Neural progenitor cell (in vitro differentiated cells): ENCODE results near the gene PSMD11. TPM values are rescaled to one million over a fixed set of nuclear protein-coding genes. Genes with fewer than 3 reads are reported as not detected.

Experiments
- DNase-seq: peaks from one replicate; pipeline ENCODE4 v3.0.0-alpha.2; 2016; ENCODE audit warnings: low spot score
- H2AFZ ChIP-seq: fragments of 200-600 bp; sonication (generic); replicated peaks from 2 replicates; pipeline ENCODE4 v1.6.1; 2016; ENCODE audit warnings: antibody characterized with exemption
- H3F3A ChIP-seq: fragments of 200-600 bp; sonication (generic); 2 replicates; pipeline ENCODE4 v1.6.1; 2016; ENCODE audit warnings: antibody characterized with exemption, low read depth
- H3K27ac ChIP-seq: fragments of 200-600 bp; sonication (generic); 2 replicates; pipeline ENCODE4 v1.5.1; 2016; ENCODE audit warnings: mild to moderate bottlenecking
- H3K27me3 ChIP-seq: fragments of 200-600 bp; sonication (generic); 2 replicates; pipeline ENCODE4 v1.6.1; 2016; ENCODE audit warnings: mild to moderate bottlenecking, moderate library complexity
- H3K36me3 ChIP-seq: fragments of 200-600 bp; sonication (generic); 2 replicates; pipeline ENCODE4 v1.5.1; 2016
- H3K4me1 ChIP-seq: fragments of 200-600 bp; sonication (generic); 2 replicates; pipeline ENCODE4 v1.6.1; 2016; ENCODE audit warnings: mixed run types
- H3K4me2 ChIP-seq: fragments of 200-600 bp; sonication (generic); 2 replicates; pipeline ENCODE4 v1.6.1; 2016
- H3K4me3 ChIP-seq: fragments of 200-600 bp; sonication (generic); 2 replicates; pipeline ENCODE4 v1.5.1; 2016
- H3K79me2 ChIP-seq: fragments of 200-600 bp; sonication (generic); 2 replicates; pipeline ENCODE4 v1.6.1; 2016; ENCODE audit warnings: low read depth
- H3K9ac ChIP-seq: fragments of 200-600 bp; sonication (generic); 2 replicates; pipeline ENCODE4 v1.6.1; 2016
- H3K9me3 ChIP-seq: fragments of 200-600 bp; sonication (generic); 2 replicates; pipeline ENCODE4 v1.5.1; 2016; ENCODE audit warnings: low read depth
- H4K20me1 ChIP-seq: fragments of 200-600 bp; sonication (generic); 2 replicates; pipeline ENCODE4 v1.6.1; 2016; ENCODE audit warnings: low read depth
- H3K27ac Mint-ChIP-seq: 3 replicates; pipeline ENCODE4 v1.8.0; 2021; ENCODE audit warnings: mixed read lengths
- H3K27me3 Mint-ChIP-seq: 2 replicates; pipeline ENCODE4 v1.8.0; 2022; ENCODE audit warnings: low read depth, mild to moderate bottlenecking, inconsistent platforms, moderate library complexity, mixed read lengths; ENCODE audit not compliant: insufficient read depth
- H3K36me3 Mint-ChIP-seq: 3 replicates; pipeline ENCODE4 v1.8.0; 2021; ENCODE audit warnings: mixed read lengths
- H3K4me1 Mint-ChIP-seq: 3 replicates; pipeline ENCODE4 v1.8.0; 2021; ENCODE audit warnings: mixed read lengths
- H3K4me3 Mint-ChIP-seq: 3 replicates; pipeline ENCODE4 v1.8.0; 2021; ENCODE audit warnings: mild to moderate bottlenecking, moderate library complexity, mixed read lengths
- H3K9me3 Mint-ChIP-seq: 3 replicates; pipeline ENCODE4 v1.8.0; 2020; ENCODE audit warnings: mixed read lengths
- CTCF ChIP-seq: fragments of 200-600 bp; sonication (generic); IDR thresholded peaks from 2 replicates; pipeline ENCODE4 v1.5.1; 2017; ENCODE audit warnings: antibody characterized with exemption, mild to moderate bottlenecking
- EZH2 ChIP-seq: fragments of 200-600 bp; sonication (generic); IDR thresholded peaks from 2 replicates; pipeline ENCODE4 v1.6.1; 2017; ENCODE audit warnings: antibody characterized with exemption, mild to moderate bottlenecking, moderate library complexity
- EZH2phosphoT487 ChIP-seq: fragments of 200-600 bp; sonication (generic); IDR thresholded peaks from 2 replicates; pipeline ENCODE4 v1.6.1; 2017; ENCODE audit warnings: antibody characterized with exemption
- total RNA-seq: library from RNA; depleted of rRNA; stranded (reverse); fragments of >200 nt; gene quantifications from 2 replicates; pipeline ENCODE4 v1.2.3, GENCODE V29; 2015; ENCODE audit warnings: low replicate concordance

PSMD11 gene
- total RNA-seq, 1 donor from 2014 or later: 101 TPM

- Mint-ChIP-seq H3K4me3 (peak overlapping the region; percentile 81), H3K4me1 (peaks cover 80% of the 10 kb centered on the region), H3K27me3 (peaks cover 6% of the 10 kb centered on the region), H3K27ac (peak overlapping the region; percentile 97), H3K36me3 (no peaks in the 10 kb centered on the region), H3K9me3 (no peaks in the 10 kb centered on the region)
- H3K27ac ChIP-seq: peak overlapping the region; percentile 8
- TF ChIP-seq CTCF (no peak), EZH2 (no peak), EZH2phosphoT487 (no peak)
- H3K4me2 ChIP-seq: peak overlapping the region; percentile 79
- H4K20me1 ChIP-seq: no peaks in the 10 kb centered on the region
- peaks cover 51% of the 10 kb centered on the region for H3F3A ChIP-seq
- no peaks in the 10 kb centered on the region for H3K36me3 ChIP-seq
- H3K9ac ChIP-seq: no peak overlapping the region
- peak overlapping the region; percentile 72 for H2AFZ ChIP-seq
- peak; percentile 39 for DNase-seq
- no peaks in the 10 kb centered on the region for H3K79me2 ChIP-seq
- H3K9me3 ChIP-seq: no peaks in the 10 kb centered on the region
- peaks cover 7% of the 10 kb centered on the region for H3K27me3 ChIP-seq
- H3K4me1 ChIP-seq: peaks cover 59% of the 10 kb centered on the region
- peak overlapping the region; percentile 47 for H3K4me3 ChIP-seq
Observed at GRCh38 chr17:32520104-32520701, 75.9 kb downstream of the PSMD11 start.

- Mint-ChIP-seq H3K4me1 (peaks cover 77% of the 10 kb centered on the region), H3K4me3 (peak overlapping the region; percentile 81), H3K27ac (peak overlapping the region; percentile 97), H3K27me3 (peaks cover 8% of the 10 kb centered on the region), H3K36me3 (no peaks in the 10 kb centered on the region), H3K9me3 (no peaks in the 10 kb centered on the region)
- Histone ChIP-seq H3K4me2 (peak overlapping the region; percentile 79), H3K27ac (no peak overlapping the region), H2AFZ (peak overlapping the region; percentile 72), H3K36me3 (no peaks in the 10 kb centered on the region), H4K20me1 (no peaks in the 10 kb centered on the region), H3K9me3 (no peaks in the 10 kb centered on the region), H3K4me3 (no peak overlapping the region), H3K79me2 (no peaks in the 10 kb centered on the region), H3F3A (peaks cover 51% of the 10 kb centered on the region), H3K9ac (no peak overlapping the region), H3K27me3 (peaks cover 7% of the 10 kb centered on the region), H3K4me1 (peaks cover 55% of the 10 kb centered on the region)
- TF ChIP-seq EZH2: no peak
- TF ChIP-seq CTCF: no peak
- TF ChIP-seq EZH2phosphoT487: no peak
- no peak for DNase-seq
Observed at GRCh38 chr17:32520737-32521404, 76.6 kb downstream of the PSMD11 start.

GRCh38 chr17:32523017-32523680 is 78.8 kb downstream of the PSMD11 start:
- H3K36me3 Mint-ChIP-seq: no peaks in the 10 kb centered on the region
- no peak for DNase-seq
- no peak overlapping the region for H3K4me2 ChIP-seq

More at GRCh38 chr17:32523017-32523680, 78.8 kb downstream of the PSMD11 start:
- peaks cover 9% of the 10 kb centered on the region for H3K27me3 Mint-ChIP-seq
- peaks cover 5% of the 10 kb centered on the region for H3K27me3 ChIP-seq
- H3K4me3 ChIP-seq: no peak overlapping the region
- H3K27ac Mint-ChIP-seq: peak overlapping the region; percentile 80
- no peak overlapping the region for H3K9ac ChIP-seq
- peaks cover 55% of the 10 kb centered on the region for H3K4me1 Mint-ChIP-seq
- no peak overlapping the region for H3K4me3 Mint-ChIP-seq
- no peak overlapping the region for H2AFZ ChIP-seq
- H3K9me3 Mint-ChIP-seq: no peaks in the 10 kb centered on the region
- no peak overlapping the region for H3K27ac ChIP-seq
- no peaks in the 10 kb centered on the region for H3K79me2 ChIP-seq
- no peaks in the 10 kb centered on the region for H3K36me3 ChIP-seq
- no peaks in the 10 kb centered on the region for H4K20me1 ChIP-seq
- peaks cover 35% of the 10 kb centered on the region for H3K4me1 ChIP-seq
- H3F3A ChIP-seq: peaks cover 33% of the 10 kb centered on the region
- no peak for TF ChIP-seq CTCF
- no peak for TF ChIP-seq EZH2
- TF ChIP-seq EZH2phosphoT487: no peak
- no peaks in the 10 kb centered on the region for H3K9me3 ChIP-seq
